ENCODE data around the gene SPAG8. TPM values are rescaled to one million over a fixed set of nuclear protein-coding genes. Genes with fewer than 3 reads are reported as not detected.

SPAG8 gene
- total RNA-seq, 1 experiment from 2014 or later = not detected

GRCh38 chr9:35836595-35836994 lies 24.5 kb upstream of the SPAG8 start:
- peaks cover 32% of the 10 kb centered on the region for H3K4me1 ChIP-seq (ENCODE audit: insufficient read depth, low read length)
- ChIA-PET POLR2A (ENCODE audit: unreplicated experiment) (no interaction called here), CTCF (no interaction called here)
- H3K9me2 ChIP-seq (replicated peaks; ENCODE audit: low read length) = no peaks in the 10 kb centered on the region
- H3K36me3 ChIP-seq (ENCODE audit: low read depth, low read length) = no peaks in the 10 kb centered on the region
- no peak overlapping the region for H3K4me3 ChIP-seq (ENCODE audit: low read length)
- no peaks in the 10 kb centered on the region for H3F3A ChIP-seq (ENCODE audit: low read length, unreplicated experiment)
- no peak overlapping the region for H3K4me2 ChIP-seq (ENCODE audit: low read length)
- no peak for TF ChIP-seq EZH2phosphoT487 (IDR thresholded peaks at IDR 0.05; ENCODE audit: borderline replicate concordance, low read length)
- TF ChIP-seq CTCF (conservative IDR thresholded peaks at IDR 0.05; ENCODE audit: low read depth, low read length) = no peak
- TF ChIP-seq EZH2 (IDR thresholded peaks at IDR 0.05; ENCODE audit: low read length, unreplicated experiment) = no peak
- H3K79me2 ChIP-seq (ENCODE audit: low read length) = no peaks in the 10 kb centered on the region
- BruUV-seq (replicated peaks) = no TSS peak
- intact Hi-C loops (cut with micrococcal nuclease) = no loop called here
- no peak overlapping the region for H2AFZ ChIP-seq (ENCODE audit: low read length)
- H3K9me3 ChIP-seq (ENCODE audit: low read length) = no peaks in the 10 kb centered on the region
- ATAC-seq (no peak), DNase-seq (no peak)
- no peak overlapping the region for H3K27ac ChIP-seq (ENCODE audit: low read length)
- no peaks in the 10 kb centered on the region for H4K20me1 ChIP-seq (ENCODE audit: low read length)
- no peaks in the 10 kb centered on the region for H3K27me3 ChIP-seq (ENCODE audit: low read length)
- no peak overlapping the region for H3K9ac ChIP-seq (ENCODE audit: low read length)

GRCh38 chr9:35835766-35836165 lies 23.7 kb upstream of the SPAG8 start:
- H4K20me1 ChIP-seq (ENCODE audit: low read length) = no peaks in the 10 kb centered on the region
- H3K4me2 ChIP-seq (ENCODE audit: low read length) = no peak overlapping the region
- H2AFZ ChIP-seq (ENCODE audit: low read length) = no peak overlapping the region
- H3F3A ChIP-seq (ENCODE audit: low read length, unreplicated experiment) = no peaks in the 10 kb centered on the region
- BruUV-seq (replicated peaks) = no TSS peak
- TF ChIP-seq EZH2 (IDR thresholded peaks at IDR 0.05; ENCODE audit: low read length, unreplicated experiment) (no peak), CTCF (conservative IDR thresholded peaks at IDR 0.05; ENCODE audit: low read depth, low read length) (no peak), EZH2phosphoT487 (IDR thresholded peaks at IDR 0.05; ENCODE audit: borderline replicate concordance, low read length) (no peak)
- no peaks in the 10 kb centered on the region for H3K9me3 ChIP-seq (ENCODE audit: low read length)
- H3K4me1 ChIP-seq (ENCODE audit: insufficient read depth, low read length) = peaks cover 32% of the 10 kb centered on the region
- no peak overlapping the region for H3K27ac ChIP-seq (ENCODE audit: low read length)
- intact Hi-C loops (cut with micrococcal nuclease) = no loop called here
- no peaks in the 10 kb centered on the region for H3K9me2 ChIP-seq (replicated peaks; ENCODE audit: low read length)
- H3K36me3 ChIP-seq (ENCODE audit: low read depth, low read length) = no peaks in the 10 kb centered on the region
- no peak overlapping the region for H3K9ac ChIP-seq (ENCODE audit: low read length)
- CTCF ChIA-PET = interaction anchor here (0.6 kb wide), 1 partner anchor 47 kb away, joined by 4 read pairs; no protein-coding TSS in a partner anchor
- no peaks in the 10 kb centered on the region for H3K27me3 ChIP-seq (ENCODE audit: low read length)
- no peaks in the 10 kb centered on the region for H3K79me2 ChIP-seq (ENCODE audit: low read length)
- no peak for DNase-seq
- no peak for ATAC-seq
- POLR2A ChIA-PET (ENCODE audit: unreplicated experiment) = no interaction called here
- no peak overlapping the region for H3K4me3 ChIP-seq (ENCODE audit: low read length)

GRCh38 chr9:35835216-35835632 lies 23.2 kb upstream of the SPAG8 start:
- H3F3A ChIP-seq (ENCODE audit: low read length, unreplicated experiment) = no peaks in the 10 kb centered on the region
- no peaks in the 10 kb centered on the region for H3K9me2 ChIP-seq (replicated peaks; ENCODE audit: low read length)
- CTCF ChIA-PET = interaction anchor here (0.6 kb wide), 1 partner anchor 47 kb away, joined by 4 read pairs; no protein-coding TSS in a partner anchor
- no peak overlapping the region for H3K4me3 ChIP-seq (ENCODE audit: low read length)
- TF ChIP-seq CTCF (conservative IDR thresholded peaks at IDR 0.05; ENCODE audit: low read depth, low read length) (peak; percentile 48; the same call in 1 of the 2 replicates), EZH2phosphoT487 (IDR thresholded peaks at IDR 0.05; ENCODE audit: borderline replicate concordance, low read length) (no peak), EZH2 (IDR thresholded peaks at IDR 0.05; ENCODE audit: low read length, unreplicated experiment) (no peak)
- no peaks in the 10 kb centered on the region for H3K79me2 ChIP-seq (ENCODE audit: low read length)
- H3K9ac ChIP-seq (ENCODE audit: low read length) = no peak overlapping the region
- H3K4me1 ChIP-seq (ENCODE audit: insufficient read depth, low read length) = peaks cover 32% of the 10 kb centered on the region
- H3K36me3 ChIP-seq (ENCODE audit: low read depth, low read length) = no peaks in the 10 kb centered on the region
- no peaks in the 10 kb centered on the region for H4K20me1 ChIP-seq (ENCODE audit: low read length)
- POLR2A ChIA-PET (ENCODE audit: unreplicated experiment) = no interaction called here
- intact Hi-C loops (cut with micrococcal nuclease) = no loop called here
- ATAC-seq (no peak), DNase-seq (peak; percentile 22)
- H3K27me3 ChIP-seq (ENCODE audit: low read length) = no peaks in the 10 kb centered on the region
- BruUV-seq (replicated peaks) = no TSS peak
- H3K27ac ChIP-seq (ENCODE audit: low read length) = no peak overlapping the region
- no peak overlapping the region for H2AFZ ChIP-seq (ENCODE audit: low read length)
- H3K9me3 ChIP-seq (ENCODE audit: low read length) = no peaks in the 10 kb centered on the region
- no peak overlapping the region for H3K4me2 ChIP-seq (ENCODE audit: low read length)

Measured in PC-3 (cell line).